Osteoblast (primary cell): Measurements from ENCODE around the gene PADI6. TPM values are rescaled to one million over a fixed set of nuclear protein-coding genes. Genes with fewer than 3 reads are reported as not detected.

Experiments
- DNase-seq: peaks from one replicate; pipeline ENCODE4 v3.0.0; 2011; ENCODE audit warnings: low spot score, mixed read lengths; ENCODE audit not compliant: insufficient read length; ENCODE audit errors: missing footprints
- H2AFZ ChIP-seq: 2 replicates; pipeline ENCODE4 v1.6.0; 2011; ENCODE audit warnings: mild to moderate bottlenecking, low read length
- H3K27ac ChIP-seq: 2 replicates; pipeline ENCODE4 v1.5.1; 2011; ENCODE audit warnings: mild to moderate bottlenecking, low read depth, low read length, moderate library complexity
- H3K27me3 ChIP-seq: 2 replicates; pipeline ENCODE4 v1.6.0; 2012; ENCODE audit warnings: mild to moderate bottlenecking, control low read depth, inconsistent platforms, low read length, moderate library complexity; ENCODE audit not compliant: insufficient read depth
- H3K36me3 ChIP-seq: 2 replicates; pipeline ENCODE4 v1.5.1; 2011; ENCODE audit warnings: mild to moderate bottlenecking, low read length, control low read depth, moderate library complexity; ENCODE audit not compliant: insufficient read depth
- H3K4me1 ChIP-seq: 2 replicates; pipeline ENCODE4 v1.5.1; 2011; ENCODE audit warnings: mild to moderate bottlenecking, low read length, control low read depth, moderate library complexity; ENCODE audit not compliant: insufficient read depth
- H3K4me2 ChIP-seq: 2 replicates; pipeline ENCODE4 v1.6.0; 2011; ENCODE audit warnings: mild to moderate bottlenecking, low read length; ENCODE audit not compliant: insufficient read depth
- H3K4me3 ChIP-seq: fragments of 200-600 bp; sonication (generic); 3 replicates; pipeline ENCODE4 v1.5.1; 2012; ENCODE audit warnings: mild to moderate bottlenecking, low read length, inconsistent platforms; ENCODE audit not compliant: insufficient read depth
- H3K79me2 ChIP-seq: 2 replicates; pipeline ENCODE4 v1.6.0; 2012; ENCODE audit warnings: mild to moderate bottlenecking, low read length, control low read depth, inconsistent platforms; ENCODE audit not compliant: insufficient read depth
- H3K9me3 ChIP-seq: 2 replicates; pipeline ENCODE4 v1.5.1; 2011; ENCODE audit warnings: low read depth, low read length, control low read depth
- H4K20me1 ChIP-seq: 2 replicates; pipeline ENCODE4 v1.6.0; 2012; ENCODE audit warnings: mild to moderate bottlenecking, low read length, control low read depth; ENCODE audit not compliant: insufficient read depth
- CTCF ChIP-seq: IDR thresholded peaks from 2 replicates; pipeline ENCODE4 v1.5.1; 2011; ENCODE audit warnings: mild to moderate bottlenecking, low read depth, low read length, moderate library complexity; ENCODE audit errors: extremely low read depth
- total RNA-seq: library from RNA; depleted of rRNA; stranded (reverse); fragments of >200 nt; gene quantifications from 2 replicates; pipeline ENCODE4 v1.2.3, GENCODE V29; 2012

The PADI6 gene
- total RNA-seq, 1 donor, result not detected

- H3K36me3 ChIP-seq, result no peaks in the 10 kb centered on the region
- H3K27me3 ChIP-seq, result peaks cover 3% of the 10 kb centered on the region
- no peak for DNase-seq
- no peak for TF ChIP-seq CTCF
- H3K4me2 ChIP-seq, result no peak overlapping the region
- H3K4me3 ChIP-seq, result no peak overlapping the region
- no peaks in the 10 kb centered on the region for H3K4me1 ChIP-seq
- no peaks in the 10 kb centered on the region for H3K79me2 ChIP-seq
- H4K20me1 ChIP-seq, result no peaks in the 10 kb centered on the region
- no peak overlapping the region for H3K27ac ChIP-seq
- H3K9me3 ChIP-seq, result no peaks in the 10 kb centered on the region
- no peak overlapping the region for H2AFZ ChIP-seq
Measured at GRCh38 chr1:17358557-17358956, 13.4 kb upstream of the PADI6 start.

GRCh38 chr1:17359031-17359430 lies 13.0 kb upstream of the PADI6 start:
- H3K4me3 ChIP-seq, result no peak overlapping the region
- H3K79me2 ChIP-seq, result no peaks in the 10 kb centered on the region
- no peak for TF ChIP-seq CTCF

GRCh38 chr1:17359808-17360207 lies 12.2 kb upstream of the PADI6 start:
- no peaks in the 10 kb centered on the region for H3K9me3 ChIP-seq
- no peak for TF ChIP-seq CTCF
- no peak overlapping the region for H3K4me2 ChIP-seq
- no peak overlapping the region for H3K27ac ChIP-seq
- H4K20me1 ChIP-seq, result no peaks in the 10 kb centered on the region
- no peak for DNase-seq
- no peaks in the 10 kb centered on the region for H3K4me1 ChIP-seq
- H3K27me3 ChIP-seq, result peaks cover 9% of the 10 kb centered on the region
- no peaks in the 10 kb centered on the region for H3K79me2 ChIP-seq
- H2AFZ ChIP-seq, result no peak overlapping the region
- H3K36me3 ChIP-seq, result no peaks in the 10 kb centered on the region
- no peak overlapping the region for H3K4me3 ChIP-seq

More at GRCh38 chr1:17359031-17359430, 13.0 kb upstream of the PADI6 start:
- DNase-seq, result no peak
- Histone ChIP-seq H3K4me1 (no peaks in the 10 kb centered on the region), H3K27me3 (peaks cover 5% of the 10 kb centered on the region), H4K20me1 (no peaks in the 10 kb centered on the region), H3K36me3 (no peaks in the 10 kb centered on the region), H3K4me2 (no peak overlapping the region), H3K9me3 (no peaks in the 10 kb centered on the region), H2AFZ (no peak overlapping the region), H3K27ac (no peak overlapping the region)

DNA sequence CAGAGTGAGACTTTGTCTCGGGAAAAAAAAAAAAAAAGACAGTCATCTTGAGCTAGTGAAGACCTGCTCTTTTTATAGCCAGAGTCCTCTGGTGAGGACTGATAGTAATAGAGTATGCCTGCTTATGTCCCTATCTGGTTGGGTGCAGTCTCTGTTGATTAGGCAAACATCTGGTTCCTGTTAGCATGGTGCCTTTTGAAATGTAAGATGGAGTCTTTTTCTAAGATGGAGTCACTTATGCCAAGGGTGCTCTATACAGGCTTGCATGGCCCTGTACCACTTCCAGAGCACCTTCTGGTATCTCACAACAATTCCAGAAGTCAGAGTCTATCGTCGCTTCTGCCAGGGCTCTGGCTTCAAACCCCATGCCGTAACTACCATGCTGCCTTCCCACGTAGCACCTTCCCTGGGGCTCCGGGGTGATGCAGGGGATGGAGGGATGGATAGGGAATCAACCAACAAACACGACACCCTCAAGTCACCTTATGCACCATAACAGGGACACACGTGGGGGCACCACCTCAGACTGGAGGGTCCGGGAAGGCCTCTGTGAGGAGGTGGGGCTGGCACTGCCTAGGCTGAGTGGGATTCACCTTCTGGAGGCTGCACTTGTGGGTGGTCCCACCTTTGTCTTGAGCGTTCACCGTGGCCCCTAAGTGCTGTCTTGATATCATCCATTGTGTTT lies 11.6 kb upstream of the PADI6 start:
- no peak for TF ChIP-seq CTCF
- no peaks in the 10 kb centered on the region for H3K9me3 ChIP-seq
- H3K4me3 ChIP-seq, result no peak overlapping the region
- H4K20me1 ChIP-seq, result no peaks in the 10 kb centered on the region
- no peaks in the 10 kb centered on the region for H3K36me3 ChIP-seq
- no peak for DNase-seq
- peaks cover 9% of the 10 kb centered on the region for H3K27me3 ChIP-seq
- H3K79me2 ChIP-seq, result no peaks in the 10 kb centered on the region
- H3K4me1 ChIP-seq, result no peaks in the 10 kb centered on the region
- no peak overlapping the region for H2AFZ ChIP-seq
- no peak overlapping the region for H3K27ac ChIP-seq
- H3K4me2 ChIP-seq, result no peak overlapping the region
